ENCODE results near the gene RCOR2.

Gene RCOR2

GRCh38 chr11:63922673-63923192 lies 5.8 kb upstream of the RCOR2 start:
- no peak for DNase-seq

- DNase-seq, result peak; percentile 34
Measured at GRCh38 chr11:63920939-63921417, 4.0 kb upstream of the RCOR2 start.

GRCh38 chr11:63920126-63920938 lies 3.4 kb upstream of the RCOR2 start:
- DNase-seq, result no peak

- DNase-seq, result no peak
Measured at GRCh38 chr11:63919267-63920125, 2.5 kb upstream of the RCOR2 start.

GRCh38 chr11:63918507-63919191 lies 1.7 kb upstream of the RCOR2 start:
- DNase-seq, result no peak

- peak; percentile 32 for DNase-seq
Measured at GRCh38 chr11:63917692-63918506, 935 bp upstream of the RCOR2 start.

GRCh38 chr11:63915961-63916836 lies 765 bp downstream of the RCOR2 start:
- DNase-seq, result peak; percentile 43

GRCh38 chr11:63914896-63915691 lies 1.9 kb downstream of the RCOR2 start:
- no peak for DNase-seq

GRCh38 chr11:63913866-63914830 lies 2.8 kb downstream of the RCOR2 start:
- DNase-seq, result no peak

- no peak for DNase-seq
Measured at GRCh38 chr11:63912678-63913077, 4.3 kb downstream of the RCOR2 start.

GRCh38 chr11:63911876-63912275 lies 5.1 kb downstream of the RCOR2 start:
- no peak for DNase-seq

GRCh38 chr11:63911440-63911839 lies 5.5 kb downstream of the RCOR2 start:
- DNase-seq, result no peak

GRCh38 chr11:63910675-63911074 lies 6.3 kb downstream of the RCOR2 start:
- no peak for DNase-seq

GRCh38 chr11:63909591-63910506 lies 7.1 kb downstream of the RCOR2 start:
- no peak for DNase-seq

GRCh38 chr11:63908631-63909401 lies 8.1 kb downstream of the RCOR2 start:
- DNase-seq, result no peak

GRCh38 chr11:63907808-63908530 lies 9.0 kb downstream of the RCOR2 start:
- no peak for DNase-seq

All from activated naive CD4-positive, alpha-beta T cell treated with anti-CD3 and anti-CD28 coated beads, Interleukin-2, amount 50 U/mL, for 16 hours (primary cell).